ENCODE data around the gene ZC3H12C.

Gene ZC3H12C

DNA sequence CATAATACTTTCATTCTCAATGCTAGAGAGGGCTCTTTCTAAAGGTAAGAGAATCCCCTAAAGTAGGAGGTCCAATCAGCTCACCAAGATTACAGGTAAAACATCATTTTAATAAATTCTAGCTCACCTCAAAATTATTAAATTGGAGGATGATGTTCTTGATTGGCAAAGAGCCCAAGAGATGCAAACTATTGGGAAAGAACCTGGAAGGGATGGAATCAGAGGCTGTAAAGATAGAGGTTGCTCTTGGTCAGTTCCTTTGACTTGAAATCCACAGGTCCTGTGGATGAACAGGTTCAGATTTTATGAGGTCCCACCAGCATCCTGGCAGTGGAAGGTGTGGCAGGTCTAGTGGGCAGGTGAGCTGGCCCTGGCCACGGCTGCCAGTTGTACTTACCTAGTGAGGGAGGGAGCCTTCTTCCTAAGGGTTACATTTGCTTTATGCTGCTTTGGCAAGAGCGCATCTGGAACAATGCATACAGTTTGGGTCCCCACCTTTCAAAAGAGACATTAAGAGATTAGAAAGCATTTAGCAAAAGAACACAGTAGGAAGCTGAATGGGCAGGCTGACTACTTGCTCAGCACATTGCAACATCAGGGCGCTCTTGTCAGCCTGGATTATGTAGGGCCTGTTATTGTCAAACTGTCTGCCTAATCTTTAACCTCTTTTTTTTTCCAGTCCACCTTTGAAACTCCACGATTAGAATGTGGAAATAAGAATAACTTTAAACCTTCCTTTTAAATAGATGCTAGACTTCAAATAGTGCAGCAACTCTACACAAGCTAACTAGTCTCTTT lies 106.2 kb downstream of the ZC3H12C start:
- H3K4me1 ChIP-seq (ENCODE audit: insufficient read depth, low read length, severe bottlenecking) = no peaks in the 10 kb centered on the region
- H3K9me2 ChIP-seq (ENCODE audit: low read depth, low read length) = no peaks in the 10 kb centered on the region
- no peaks in the 10 kb centered on the region for H3F3A ChIP-seq (ENCODE audit: insufficient read depth, low read length)
- no peaks in the 10 kb centered on the region for H3K27me3 ChIP-seq (ENCODE audit: insufficient read depth, low read length)
- no peak overlapping the region for H3K4me2 ChIP-seq (ENCODE audit: low read length)
- TF ChIP-seq, protein P1, sequence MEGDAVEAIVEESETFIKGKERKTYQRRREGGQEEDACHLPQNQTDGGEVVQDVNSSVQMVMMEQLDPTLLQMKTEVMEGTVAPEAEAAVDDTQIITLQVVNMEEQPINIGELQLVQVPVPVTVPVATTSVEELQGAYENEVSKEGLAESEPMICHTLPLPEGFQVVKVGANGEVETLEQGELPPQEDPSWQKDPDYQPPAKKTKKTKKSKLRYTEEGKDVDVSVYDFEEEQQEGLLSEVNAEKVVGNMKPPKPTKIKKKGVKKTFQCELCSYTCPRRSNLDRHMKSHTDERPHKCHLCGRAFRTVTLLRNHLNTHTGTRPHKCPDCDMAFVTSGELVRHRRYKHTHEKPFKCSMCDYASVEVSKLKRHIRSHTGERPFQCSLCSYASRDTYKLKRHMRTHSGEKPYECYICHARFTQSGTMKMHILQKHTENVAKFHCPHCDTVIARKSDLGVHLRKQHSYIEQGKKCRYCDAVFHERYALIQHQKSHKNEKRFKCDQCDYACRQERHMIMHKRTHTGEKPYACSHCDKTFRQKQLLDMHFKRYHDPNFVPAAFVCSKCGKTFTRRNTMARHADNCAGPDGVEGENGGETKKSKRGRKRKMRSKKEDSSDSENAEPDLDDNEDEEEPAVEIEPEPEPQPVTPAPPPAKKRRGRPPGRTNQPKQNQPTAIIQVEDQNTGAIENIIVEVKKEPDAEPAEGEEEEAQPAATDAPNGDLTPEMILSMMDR (IDR thresholded peaks at IDR 0.05; ENCODE audit: low read length) = no peak
- TF ChIP-seq EZH2 (IDR thresholded peaks at IDR 0.05; ENCODE audit: borderline replicate concordance, low read length) = no peak
- H4K20me1 ChIP-seq (ENCODE audit: insufficient read depth, low read length) = no peaks in the 10 kb centered on the region
- no peaks in the 10 kb centered on the region for H3K36me3 ChIP-seq (ENCODE audit: insufficient read depth, low read length)
- H2AFZ ChIP-seq (ENCODE audit: low read length) = no peak overlapping the region
- H3K9me3 ChIP-seq (ENCODE audit: low read length) = no peaks in the 10 kb centered on the region
- H3K79me2 ChIP-seq (ENCODE audit: insufficient read depth, low read length) = no peaks in the 10 kb centered on the region
- no peak overlapping the region for H3K4me3 ChIP-seq (ENCODE audit: low read depth, low read length, poor library complexity, severe bottlenecking)
- H3K27ac ChIP-seq (ENCODE audit: low read depth, low read length, poor library complexity, severe bottlenecking) = no peak overlapping the region
- no peak overlapping the region for H3K9ac ChIP-seq (ENCODE audit: low read length)

- Histone ChIP-seq H3K9ac (ENCODE audit: low read length) (no peak overlapping the region), H3K4me1 (ENCODE audit: insufficient read depth, low read length, severe bottlenecking) (no peaks in the 10 kb centered on the region), H3K9me2 (ENCODE audit: low read depth, low read length) (no peaks in the 10 kb centered on the region), H3K36me3 (ENCODE audit: insufficient read depth, low read length) (no peaks in the 10 kb centered on the region), H3K9me3 (ENCODE audit: low read length) (no peaks in the 10 kb centered on the region), H2AFZ (ENCODE audit: low read length) (no peak overlapping the region), H3K27ac (ENCODE audit: low read depth, low read length, poor library complexity, severe bottlenecking) (no peak overlapping the region), H3F3A (ENCODE audit: insufficient read depth, low read length) (no peaks in the 10 kb centered on the region), H3K27me3 (ENCODE audit: insufficient read depth, low read length) (no peaks in the 10 kb centered on the region), H4K20me1 (ENCODE audit: insufficient read depth, low read length) (no peaks in the 10 kb centered on the region), H3K79me2 (ENCODE audit: insufficient read depth, low read length) (no peaks in the 10 kb centered on the region), H3K4me2 (ENCODE audit: low read length) (no peak overlapping the region), H3K4me3 (ENCODE audit: low read depth, low read length, poor library complexity, severe bottlenecking) (no peak overlapping the region)
- TF ChIP-seq, protein P1 (IDR thresholded peaks at IDR 0.05; ENCODE audit: low read length) = no peak
- no peak for TF ChIP-seq EZH2 (IDR thresholded peaks at IDR 0.05; ENCODE audit: borderline replicate concordance, low read length)
Measured at GRCh38 chr11:110200241-110200640, 107.0 kb downstream of the ZC3H12C start.

GRCh38 chr11:110200836-110201235 lies 107.6 kb downstream of the ZC3H12C start:
- no peak overlapping the region for H3K27ac ChIP-seq (ENCODE audit: low read depth, low read length, poor library complexity, severe bottlenecking)
- H3K9me2 ChIP-seq (ENCODE audit: low read depth, low read length) = no peaks in the 10 kb centered on the region
- H3K27me3 ChIP-seq (ENCODE audit: insufficient read depth, low read length) = no peaks in the 10 kb centered on the region
- H3K4me2 ChIP-seq (ENCODE audit: low read length) = no peak overlapping the region
- no peaks in the 10 kb centered on the region for H4K20me1 ChIP-seq (ENCODE audit: insufficient read depth, low read length)
- no peaks in the 10 kb centered on the region for H3K4me1 ChIP-seq (ENCODE audit: insufficient read depth, low read length, severe bottlenecking)
- no peak overlapping the region for H2AFZ ChIP-seq (ENCODE audit: low read length)
- H3K9ac ChIP-seq (ENCODE audit: low read length) = no peak overlapping the region
- H3K79me2 ChIP-seq (ENCODE audit: insufficient read depth, low read length) = no peaks in the 10 kb centered on the region
- no peaks in the 10 kb centered on the region for H3K9me3 ChIP-seq (ENCODE audit: low read length)
- H3K4me3 ChIP-seq (ENCODE audit: low read depth, low read length, poor library complexity, severe bottlenecking) = no peak overlapping the region
- TF ChIP-seq EZH2 (IDR thresholded peaks at IDR 0.05; ENCODE audit: borderline replicate concordance, low read length) = no peak
- TF ChIP-seq, protein P1 (IDR thresholded peaks at IDR 0.05; ENCODE audit: low read length) = no peak
- H3F3A ChIP-seq (ENCODE audit: insufficient read depth, low read length) = no peaks in the 10 kb centered on the region
- H3K36me3 ChIP-seq (ENCODE audit: insufficient read depth, low read length) = no peaks in the 10 kb centered on the region

Measured in OCI-LY1 (cell line).